Measurements from ENCODE around the gene ZC3H14. TPM values are rescaled to one million over a fixed set of nuclear protein-coding genes. Genes with fewer than 3 reads are reported as not detected.

The ZC3H14 gene
- total RNA-seq, 6 experiments from 2014 or later, result 37.2 to 52.5 (median 42.1) TPM

GRCh38 chr14:88554457-88555286 lies 8.2 kb upstream of the ZC3H14 start, which contains the start of gene PTPN21:
PTPN21 (minus strand) TSS chr14:88555007; CDS start chr14:88550417, 4,590 bp downstream.
- ATAC-seq, result peak; percentile 78 to 91 (median 82)
- Histone ChIP-seq H3K9me3 (no peaks in the 10 kb centered on the region), H3K27ac (peak within 1 kb of the TSS; percentile 55 to 85 (median 74)), H3K4me1 (peaks cover 0 to 25% (median 10%) of the 10 kb centered on the region in 4 donors), H3K4me3 (peak within 1 kb of the TSS; percentile 55 to 73 (median 67)), H3K36me3 (no peaks in the 10 kb centered on the region), H3K27me3 (no peaks in the 10 kb centered on the region)
- 0% methylated on average over 15 of the region's 103 CpGs for WGBS (ENCODE audit: insufficient coverage, low coverage, low lambda C conversion rate, missing lambda C conversion rate)
- intact Hi-C loops (cut with DNase I), result loop anchor here in 1 of 2 donors (10.0 kb wide), 1 partner anchor 60 kb away; no protein-coding TSS in a partner anchor
- TF ChIP-seq POLR2A (IDR thresholded peaks at IDR 0.05), result peak; percentile 83
- TF ChIP-seq CTCF (IDR thresholded peaks at IDR 0.05), result no peak
- DNase-seq, result peak; percentile 84 to 87 (median 85)

DNA sequence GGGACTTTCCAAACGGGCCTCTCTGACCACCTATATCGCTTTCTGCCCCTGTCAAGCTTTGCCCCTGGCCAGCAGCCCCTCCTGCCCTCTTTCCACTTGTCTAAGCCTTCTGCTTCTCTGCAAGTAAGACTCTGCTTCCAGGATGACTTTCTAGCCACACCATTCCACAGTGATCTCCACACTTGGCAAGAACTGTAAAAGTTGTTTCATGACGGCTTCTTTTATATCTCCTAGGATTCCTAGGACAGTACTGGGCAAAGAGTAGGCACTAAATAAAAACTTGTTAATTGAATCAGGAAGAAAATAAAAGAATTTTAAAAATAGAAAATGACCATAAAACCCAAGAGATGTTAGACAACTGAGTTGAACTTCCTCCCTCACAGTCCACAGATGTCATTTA lies 6.3 kb upstream of the ZC3H14 start:
- no peaks in the 10 kb centered on the region for H3K27me3 ChIP-seq
- DNase-seq (no peak), ATAC-seq (no peak)
- H3K9me3 ChIP-seq, result no peaks in the 10 kb centered on the region
- 48% methylated on average over 3 of the region's 3 CpGs for WGBS (ENCODE audit: insufficient coverage, low coverage, low lambda C conversion rate, missing lambda C conversion rate)
- H3K4me3 ChIP-seq, result no peak overlapping the region
- no peaks in the 10 kb centered on the region for H3K36me3 ChIP-seq
- intact Hi-C loops (cut with DNase I), result loop anchor here in 1 of 2 donors (10.0 kb wide), 1 partner anchor 62 kb away; no protein-coding TSS in a partner anchor
- no peak overlapping the region for H3K27ac ChIP-seq
- TF ChIP-seq POLR2A (IDR thresholded peaks at IDR 0.05) (no peak), CTCF (IDR thresholded peaks at IDR 0.05) (no peak)
- peaks cover 0 to 25% (median 4%) of the 10 kb centered on the region in 4 donors for H3K4me1 ChIP-seq

- WGBS (ENCODE audit: insufficient coverage, low coverage, low lambda C conversion rate, missing lambda C conversion rate), result 11% methylated on average over 1 of the region's 1 CpG
- intact Hi-C loops (cut with DNase I), result loop anchor here in 1 of 2 donors (10.0 kb wide), 1 partner anchor 65 kb away; no protein-coding TSS in a partner anchor
- peak in 1 of 4 donors; percentile 18 for ATAC-seq
- no peak for TF ChIP-seq POLR2A (IDR thresholded peaks at IDR 0.05)
- TF ChIP-seq CTCF (IDR thresholded peaks at IDR 0.05), result peak in 3 of 4 donors; percentile 40 to 45 (median 42)
- H3K9me3 ChIP-seq, result no peaks in the 10 kb centered on the region
- no peak for DNase-seq
- H3K27me3 ChIP-seq, result no peaks in the 10 kb centered on the region
- H3K36me3 ChIP-seq, result no peaks in the 10 kb centered on the region
- H3K27ac ChIP-seq, result no peak overlapping the region
- H3K4me1 ChIP-seq, result peaks cover 0 to 18% (median 6%) of the 10 kb centered on the region in 4 donors
- H3K4me3 ChIP-seq, result no peak overlapping the region
Observed at GRCh38 chr14:88559852-88560251, 3.0 kb upstream of the ZC3H14 start.

DNA sequence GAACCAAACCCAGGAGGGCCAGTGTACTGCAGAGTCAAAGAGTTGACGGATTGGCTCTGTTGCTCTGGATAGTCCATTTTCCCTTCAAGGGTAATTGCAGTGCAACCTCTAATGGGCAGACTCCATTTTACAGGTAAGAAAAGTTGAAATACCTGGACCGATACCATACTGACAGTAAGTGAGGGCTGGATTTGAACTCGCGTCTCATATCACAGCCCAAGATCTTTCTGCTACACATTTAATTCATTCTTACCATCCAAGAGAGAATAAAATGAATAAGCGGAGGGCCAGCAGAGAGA lies 356 bp upstream of the ZC3H14 start:
- Histone ChIP-seq H3K4me3 (peak overlapping the region; percentile 85 to 96 (median 89)), H3K9me3 (no peaks in the 10 kb centered on the region), H3K27me3 (no peaks in the 10 kb centered on the region), H3K4me1 (peaks cover 0 to 20% (median 8%) of the 10 kb centered on the region in 4 donors), H3K27ac (peak overlapping the region in 1 of 3 donors; percentile 94), H3K36me3 (peaks cover 0 to 7% (median under 1%) of the 10 kb centered on the region in 4 donors)
- TF ChIP-seq POLR2A (IDR thresholded peaks at IDR 0.05) (no peak), CTCF (IDR thresholded peaks at IDR 0.05) (no peak)
- WGBS (ENCODE audit: insufficient coverage, low coverage, low lambda C conversion rate, missing lambda C conversion rate), result 20% methylated on average over 5 of the region's 5 CpGs
- intact Hi-C loops (cut with DNase I), result no loop called here
- no peak for ATAC-seq
- no peak for DNase-seq
